ENCODE data around the gene PPP6R1.

DNA sequence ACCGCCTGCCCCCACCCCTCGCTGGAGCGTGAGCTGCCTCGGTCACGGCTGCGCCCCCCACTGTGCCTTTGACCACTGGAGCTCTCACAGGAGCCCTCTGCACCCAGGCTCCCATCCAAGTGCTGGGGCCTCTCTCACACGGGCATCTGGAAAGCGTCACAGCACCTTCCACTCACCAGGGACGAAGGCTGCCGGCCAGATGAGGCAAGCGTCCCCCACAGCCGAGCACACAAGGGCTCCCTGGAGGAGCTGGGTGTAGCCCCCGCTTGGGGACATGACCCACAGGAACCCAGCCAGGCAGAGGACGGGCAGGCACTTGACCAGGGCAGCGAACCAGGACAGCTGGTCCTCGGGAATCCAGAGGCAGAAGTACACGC is 30.8 kb downstream of the PPP6R1 start:
- TF ChIP-seq, protein P1, sequence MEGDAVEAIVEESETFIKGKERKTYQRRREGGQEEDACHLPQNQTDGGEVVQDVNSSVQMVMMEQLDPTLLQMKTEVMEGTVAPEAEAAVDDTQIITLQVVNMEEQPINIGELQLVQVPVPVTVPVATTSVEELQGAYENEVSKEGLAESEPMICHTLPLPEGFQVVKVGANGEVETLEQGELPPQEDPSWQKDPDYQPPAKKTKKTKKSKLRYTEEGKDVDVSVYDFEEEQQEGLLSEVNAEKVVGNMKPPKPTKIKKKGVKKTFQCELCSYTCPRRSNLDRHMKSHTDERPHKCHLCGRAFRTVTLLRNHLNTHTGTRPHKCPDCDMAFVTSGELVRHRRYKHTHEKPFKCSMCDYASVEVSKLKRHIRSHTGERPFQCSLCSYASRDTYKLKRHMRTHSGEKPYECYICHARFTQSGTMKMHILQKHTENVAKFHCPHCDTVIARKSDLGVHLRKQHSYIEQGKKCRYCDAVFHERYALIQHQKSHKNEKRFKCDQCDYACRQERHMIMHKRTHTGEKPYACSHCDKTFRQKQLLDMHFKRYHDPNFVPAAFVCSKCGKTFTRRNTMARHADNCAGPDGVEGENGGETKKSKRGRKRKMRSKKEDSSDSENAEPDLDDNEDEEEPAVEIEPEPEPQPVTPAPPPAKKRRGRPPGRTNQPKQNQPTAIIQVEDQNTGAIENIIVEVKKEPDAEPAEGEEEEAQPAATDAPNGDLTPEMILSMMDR (IDR thresholded peaks at IDR 0.05), result no peak
- no peak for TF ChIP-seq POLR2AphosphoS5 (IDR thresholded peaks at IDR 0.05)
- no peak for TF ChIP-seq EP300 (IDR thresholded peaks at IDR 0.05)
- TF ChIP-seq POLR2A (IDR thresholded peaks at IDR 0.05), result no peak
